NCI-H1048 (cell line): ENCODE data around the gene SMYD3.
"Not testable (repeated sequence)": the region's sequence is repeated elsewhere in the genome, so short reads cannot be mapped to it uniquely, and the experiment has no call there.

Experiments
- DNase-seq: peaks from one replicate; lab custom pipeline; 2025; lab: John Stamatoyannopoulos, UW

Gene SMYD3

GRCh38 chr1:246024118-246024517, 483.0 kb downstream of the SMYD3 start:
- DNase-seq, result not testable (repeated sequence)

- DNase-seq, result no peak
These were observed 486.7 kb downstream of the SMYD3 start for GRCh38 chr1:246020211-246020954.

GRCh38 chr1:246018146-246018545, 488.9 kb downstream of the SMYD3 start:
- DNase-seq, result no peak

GRCh38 chr1:246012341-246012740, 494.7 kb downstream of the SMYD3 start:
- DNase-seq, result peak; percentile 53

GRCh38 chr1:246010386-246010785, 496.7 kb downstream of the SMYD3 start:
- DNase-seq, result no peak

- DNase-seq, result peak; percentile 69
These were observed 498.7 kb downstream of the SMYD3 start for GRCh38 chr1:246008363-246008831.

GRCh38 chr1:246005067-246005466, 502.0 kb downstream of the SMYD3 start:
- DNase-seq, result no peak

- DNase-seq, result no peak
These were observed 502.8 kb downstream of the SMYD3 start for GRCh38 chr1:246004301-246004700.

- no peak for DNase-seq
These were observed 503.7 kb downstream of the SMYD3 start for GRCh38 chr1:246003442-246003730.

GRCh38 chr1:246002725-246003441, 504.2 kb downstream of the SMYD3 start:
- peak; percentile 89 for DNase-seq

GRCh38 chr1:246001837-246002230, 505.2 kb downstream of the SMYD3 start:
- DNase-seq, result no peak

- no peak for DNase-seq
These were observed 505.8 kb downstream of the SMYD3 start for GRCh38 chr1:246001142-246001836.

- DNase-seq, result no peak
These were observed 506.5 kb downstream of the SMYD3 start for GRCh38 chr1:246000638-246001015.

GRCh38 chr1:245999697-246000637, 507.1 kb downstream of the SMYD3 start:
- DNase-seq, result no peak

- DNase-seq, result no peak
These were observed 509.4 kb downstream of the SMYD3 start for GRCh38 chr1:245997471-245998258.

GRCh38 chr1:245996811-245997210, 510.3 kb downstream of the SMYD3 start:
- no peak for DNase-seq

GRCh38 chr1:245995474-245995873, 511.6 kb downstream of the SMYD3 start:
- no peak for DNase-seq

- DNase-seq, result no peak
These were observed 515.8 kb downstream of the SMYD3 start for GRCh38 chr1:245991266-245991665.

- no peak for DNase-seq
These were observed 516.6 kb downstream of the SMYD3 start for GRCh38 chr1:245990315-245991022.

GRCh38 chr1:245988393-245989078, 518.5 kb downstream of the SMYD3 start:
- DNase-seq, result no peak
